M059J (cell line): Measurements from ENCODE around the gene AKAP10. TPM values are rescaled to one million over a fixed set of nuclear protein-coding genes. Genes with fewer than 3 reads are reported as not detected.
A peak's percentile ranks its signal among the peaks of the same experiment; 100 is the strongest.
"Not testable (repeated sequence)": the region's sequence is repeated elsewhere in the genome, so short reads cannot be mapped to it uniquely, and the experiment has no call there.

Experiments
- DNase-seq: peaks from one replicate; pipeline ENCODE4 v3.0.0-alpha.2; 2012; ENCODE audit warnings: low read depth
- total RNA-seq: library from RNA; depleted of rRNA; stranded (reverse); fragments of >200 nt; shearing (Covaris generic); gene quantifications from 2 replicates; pipeline ENCODE4 v1.2.3, GENCODE V29; 2014; rRNA removed

AKAP10 gene, protein sequence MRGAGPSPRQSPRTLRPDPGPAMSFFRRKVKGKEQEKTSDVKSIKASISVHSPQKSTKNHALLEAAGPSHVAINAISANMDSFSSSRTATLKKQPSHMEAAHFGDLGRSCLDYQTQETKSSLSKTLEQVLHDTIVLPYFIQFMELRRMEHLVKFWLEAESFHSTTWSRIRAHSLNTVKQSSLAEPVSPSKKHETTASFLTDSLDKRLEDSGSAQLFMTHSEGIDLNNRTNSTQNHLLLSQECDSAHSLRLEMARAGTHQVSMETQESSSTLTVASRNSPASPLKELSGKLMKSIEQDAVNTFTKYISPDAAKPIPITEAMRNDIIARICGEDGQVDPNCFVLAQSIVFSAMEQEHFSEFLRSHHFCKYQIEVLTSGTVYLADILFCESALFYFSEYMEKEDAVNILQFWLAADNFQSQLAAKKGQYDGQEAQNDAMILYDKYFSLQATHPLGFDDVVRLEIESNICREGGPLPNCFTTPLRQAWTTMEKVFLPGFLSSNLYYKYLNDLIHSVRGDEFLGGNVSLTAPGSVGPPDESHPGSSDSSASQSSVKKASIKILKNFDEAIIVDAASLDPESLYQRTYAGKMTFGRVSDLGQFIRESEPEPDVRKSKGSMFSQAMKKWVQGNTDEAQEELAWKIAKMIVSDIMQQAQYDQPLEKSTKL
- total RNA-seq = 13.1 and 22.2 TPM in 2 replicates

DNA sequence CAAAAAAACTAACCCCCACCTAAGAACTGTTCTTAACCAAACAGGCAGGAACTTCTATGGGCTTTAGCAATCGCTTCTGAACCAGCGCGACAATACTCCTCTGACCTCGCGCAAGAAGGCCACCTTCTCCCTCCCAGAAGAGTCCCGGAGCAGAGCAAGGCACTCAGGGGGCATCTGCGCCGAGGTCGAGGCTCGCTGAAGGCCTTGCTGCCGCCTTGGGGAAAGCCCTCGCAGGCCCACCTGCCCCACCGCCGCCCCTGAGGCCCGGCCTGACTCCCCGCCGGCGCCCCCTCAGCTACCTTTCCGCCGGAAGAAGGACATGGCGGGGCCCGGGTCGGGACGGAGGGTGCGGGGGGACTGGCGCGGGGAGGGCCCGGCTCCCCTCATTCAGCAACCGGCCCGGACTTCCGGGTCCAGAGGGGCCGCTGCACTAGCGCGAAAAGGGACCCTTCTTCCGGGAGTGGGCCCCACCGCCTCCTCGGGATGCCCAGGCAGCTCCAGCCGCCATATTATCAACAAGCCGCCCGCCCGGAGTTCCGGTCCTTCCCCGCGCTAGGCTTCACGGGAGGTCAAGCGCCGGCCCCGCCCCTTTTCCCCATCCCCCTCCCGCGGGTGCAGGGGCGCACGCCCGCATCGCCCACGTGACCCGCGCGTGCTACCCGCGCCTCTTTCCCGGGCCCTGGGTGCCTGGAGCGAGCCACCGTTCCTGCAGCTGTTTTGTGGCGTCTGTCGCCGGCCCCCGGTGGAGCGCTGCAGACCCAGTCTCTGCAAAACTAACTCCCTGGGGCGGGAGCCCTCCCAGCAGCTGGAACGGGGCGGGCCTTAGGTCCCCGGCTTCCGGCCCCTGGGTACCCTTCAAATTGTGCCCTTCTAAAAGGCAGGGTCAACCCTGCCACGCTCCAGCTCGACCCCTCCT, at the start of gene AKAP10:
Gene AKAP10 (minus strand): TSS at position 536 of the 916 bp plus-strand sequence. CDS start 149 bp downstream, at position 387.
- DNase-seq = peak; percentile 81

DNA sequence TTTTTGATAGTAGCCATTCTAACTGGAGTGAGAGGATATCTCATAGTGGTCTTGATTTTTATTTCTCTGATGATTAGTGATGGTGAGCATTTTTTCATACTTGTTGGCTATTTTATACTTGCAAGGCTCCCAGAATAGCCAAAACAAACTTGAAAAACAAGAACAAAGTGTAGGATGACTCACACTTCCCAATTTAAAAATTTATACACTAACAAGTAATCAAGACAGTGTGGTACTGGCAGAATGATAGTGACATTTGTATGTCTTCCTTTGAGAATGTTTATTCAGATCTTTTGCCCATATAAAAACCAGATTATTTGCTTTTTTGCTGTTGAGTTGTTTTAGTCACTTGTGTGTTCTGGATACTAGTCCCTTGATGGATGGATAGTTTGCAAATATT, 49.3 kb upstream of the AKAP10 start:
- peak; percentile 1 for DNase-seq

DNA sequence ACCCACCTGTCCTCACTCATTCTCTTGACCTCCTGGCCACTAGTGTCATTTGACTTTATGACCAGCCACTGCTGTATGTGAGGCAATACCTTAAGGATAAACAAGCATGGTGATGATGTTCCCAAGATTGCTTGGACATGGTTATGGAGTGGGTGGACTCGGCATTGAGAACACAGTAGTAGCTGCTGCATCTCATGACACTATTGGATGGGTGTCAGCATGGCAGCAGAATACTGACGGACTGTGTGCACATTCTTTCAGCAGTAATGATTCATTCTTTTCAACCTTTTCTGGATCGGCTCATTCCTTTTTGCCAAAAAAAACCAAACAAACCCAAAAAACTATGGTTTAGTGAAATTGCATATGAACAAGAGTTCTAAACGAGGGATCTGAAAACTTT, 45.1 kb upstream of the AKAP10 start:
- no peak for DNase-seq

DNA sequence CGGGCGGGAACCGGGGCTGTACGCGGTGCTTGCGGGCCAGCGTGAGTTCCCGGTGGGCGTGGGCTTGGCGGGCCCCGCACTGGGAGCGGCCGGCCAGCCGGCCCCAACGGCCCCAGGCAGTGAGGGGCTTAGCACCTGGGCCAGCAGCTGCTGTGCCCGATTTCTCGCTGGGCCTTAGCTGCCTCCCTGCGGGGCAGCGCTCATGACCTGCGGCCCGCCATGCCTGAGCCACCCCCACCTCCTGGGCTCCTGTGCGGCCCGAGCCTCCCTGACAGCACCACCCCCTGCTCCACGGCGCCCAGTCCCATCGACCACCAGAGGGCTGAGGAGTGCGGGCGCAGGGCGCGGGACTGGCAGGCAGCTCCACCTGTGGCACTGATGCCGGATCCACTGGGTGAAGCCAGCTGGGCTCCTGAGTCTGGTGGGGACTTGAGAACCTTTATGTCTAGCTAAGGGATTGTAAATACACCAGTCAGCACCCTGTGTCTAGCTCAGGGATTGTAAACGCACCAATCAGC, 38.9 kb upstream of the AKAP10 start:
- not testable (repeated sequence) for DNase-seq

DNA sequence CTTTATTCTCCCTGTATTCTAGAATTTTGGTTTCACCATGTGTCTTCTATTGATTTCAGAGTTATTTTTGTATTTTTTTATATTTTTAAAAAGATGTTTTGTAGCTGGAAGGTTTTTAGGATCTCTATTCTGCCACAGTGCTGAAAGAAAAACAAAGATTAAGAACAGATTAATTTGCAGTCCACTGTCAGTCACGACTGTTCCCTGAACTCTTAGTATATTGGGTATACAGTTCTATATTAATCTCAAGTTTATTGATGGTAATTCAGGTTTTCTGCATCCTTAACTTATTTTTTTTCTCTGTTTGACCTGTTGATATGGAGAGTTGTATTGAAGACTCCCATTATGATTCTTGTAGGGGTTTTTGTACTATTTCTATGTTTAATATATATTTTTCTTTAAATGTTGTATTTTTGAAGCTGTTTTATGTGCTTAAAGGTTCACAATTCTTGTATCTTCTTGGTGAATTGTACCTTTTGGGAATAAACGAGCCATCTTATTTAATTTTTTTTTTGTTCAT, 34.4 kb upstream of the AKAP10 start:
- no peak for DNase-seq

DNA sequence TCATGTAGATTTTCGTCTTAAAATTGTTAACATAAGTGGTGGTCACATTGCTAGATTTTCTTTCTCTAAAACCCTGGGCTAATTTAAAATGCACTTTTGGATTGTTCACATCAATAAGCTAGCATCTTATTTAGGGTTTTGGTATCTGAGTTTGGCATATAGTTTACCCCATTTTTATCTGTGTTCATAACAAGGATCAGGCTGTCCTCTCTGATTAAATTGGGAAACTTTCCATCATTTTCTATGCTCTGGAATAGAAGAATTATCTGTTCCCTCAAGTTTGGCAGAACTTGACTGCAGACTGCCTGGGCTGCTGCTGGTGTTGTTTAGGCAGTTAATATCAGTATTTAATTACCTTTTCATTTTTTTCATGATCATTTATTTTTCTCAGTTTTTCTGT, 33.3 kb upstream of the AKAP10 start:
- no peak for DNase-seq

DNA sequence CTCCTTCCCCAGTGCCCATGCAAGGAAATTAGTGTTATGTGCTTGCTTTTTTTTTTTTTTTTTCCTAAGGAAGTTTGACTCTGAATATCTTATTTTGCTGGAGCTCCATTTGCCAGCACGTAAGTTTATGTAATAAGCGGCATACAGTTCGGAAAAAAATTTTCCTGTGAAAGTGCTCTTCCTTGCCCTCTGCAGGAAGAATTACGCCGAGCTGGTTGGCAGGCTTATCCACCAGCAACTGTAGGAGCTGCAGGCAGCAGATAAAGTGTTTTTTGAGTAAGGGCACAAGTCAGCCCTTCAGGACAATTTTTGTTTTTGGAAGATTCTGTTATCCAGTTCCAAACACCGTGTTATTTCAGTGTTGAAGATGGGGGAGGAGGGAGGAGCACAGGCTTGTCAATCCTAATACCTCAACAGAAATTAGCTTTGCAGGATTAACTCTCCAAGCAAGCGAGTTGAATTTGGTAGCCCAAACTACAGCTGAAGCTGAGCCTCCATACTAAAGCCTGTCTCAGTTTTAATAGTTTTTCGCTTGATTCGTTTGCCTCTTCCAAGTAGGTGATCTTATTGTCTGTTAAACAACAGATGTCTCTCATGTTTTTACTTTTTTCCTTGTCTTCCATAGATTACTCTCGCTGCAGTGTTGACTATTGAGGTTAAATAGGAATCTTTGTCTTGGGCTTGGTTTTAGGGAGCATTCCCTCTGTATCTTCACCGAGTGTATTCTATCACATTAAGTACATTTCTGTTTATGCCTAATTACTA, 32.7 kb upstream of the AKAP10 start:
- peak; percentile 72 for DNase-seq

DNA sequence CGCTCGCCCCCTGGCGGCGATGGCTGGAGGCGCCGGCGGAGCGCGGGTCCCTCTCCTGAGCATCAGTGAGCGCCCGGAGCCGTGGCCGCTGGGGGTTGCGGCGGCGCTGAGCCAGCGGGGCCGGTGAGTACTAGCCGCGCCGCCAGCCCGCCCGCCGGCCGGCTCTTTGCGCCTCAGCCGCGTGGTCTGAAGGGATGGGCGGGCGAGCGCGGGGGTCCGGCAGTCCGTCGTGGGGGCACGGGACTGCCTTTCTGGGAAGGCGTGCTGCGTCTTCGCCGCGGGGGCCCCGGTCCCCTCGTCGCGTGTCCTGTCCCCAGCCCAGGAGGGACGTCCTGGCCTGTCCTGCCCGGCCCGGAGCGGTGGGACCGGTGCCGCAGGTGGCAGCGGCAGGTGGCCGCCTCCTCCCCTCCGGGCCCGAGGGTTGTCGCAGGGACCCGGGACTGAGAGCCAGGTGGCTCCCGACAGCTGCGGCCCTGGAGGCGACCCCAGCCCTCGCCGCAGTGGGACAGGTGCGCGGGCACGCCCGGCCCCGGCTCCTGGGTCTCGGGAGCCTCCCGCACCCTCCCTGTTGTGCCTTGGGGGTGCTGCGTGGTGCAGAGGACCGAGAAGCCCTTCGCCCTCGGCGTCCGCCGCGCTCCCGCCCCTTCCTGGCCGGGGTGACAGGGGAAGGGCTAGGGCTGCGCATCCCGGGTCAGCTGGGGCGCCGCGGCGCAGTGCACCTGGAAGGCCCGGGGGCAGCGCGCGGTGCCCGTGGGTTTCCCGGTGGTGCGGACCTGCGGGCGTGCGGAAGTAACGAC, 31.9 kb upstream of the AKAP10 start, which contains the start of gene SPECC1:
Gene SPECC1 (plus strand): TSS at position 58 of the 797 bp plus-strand sequence. CDS start 87,293 bp downstream, outside the sequence.
- peak; percentile 69 for DNase-seq

DNA sequence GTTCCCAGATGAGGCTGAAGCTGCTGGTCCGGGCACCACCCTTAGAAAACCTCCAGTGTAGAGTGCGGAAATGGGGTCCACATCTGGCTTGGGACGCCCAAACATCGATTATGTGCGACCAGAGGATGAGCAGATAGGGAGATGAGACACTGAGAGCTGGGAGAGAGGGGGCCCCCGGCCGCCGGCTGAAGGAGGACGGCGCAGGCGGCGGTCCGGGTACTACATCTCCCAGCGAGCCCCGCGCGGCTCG, 31.3 kb upstream of the AKAP10 start:
- no peak for DNase-seq

DNA sequence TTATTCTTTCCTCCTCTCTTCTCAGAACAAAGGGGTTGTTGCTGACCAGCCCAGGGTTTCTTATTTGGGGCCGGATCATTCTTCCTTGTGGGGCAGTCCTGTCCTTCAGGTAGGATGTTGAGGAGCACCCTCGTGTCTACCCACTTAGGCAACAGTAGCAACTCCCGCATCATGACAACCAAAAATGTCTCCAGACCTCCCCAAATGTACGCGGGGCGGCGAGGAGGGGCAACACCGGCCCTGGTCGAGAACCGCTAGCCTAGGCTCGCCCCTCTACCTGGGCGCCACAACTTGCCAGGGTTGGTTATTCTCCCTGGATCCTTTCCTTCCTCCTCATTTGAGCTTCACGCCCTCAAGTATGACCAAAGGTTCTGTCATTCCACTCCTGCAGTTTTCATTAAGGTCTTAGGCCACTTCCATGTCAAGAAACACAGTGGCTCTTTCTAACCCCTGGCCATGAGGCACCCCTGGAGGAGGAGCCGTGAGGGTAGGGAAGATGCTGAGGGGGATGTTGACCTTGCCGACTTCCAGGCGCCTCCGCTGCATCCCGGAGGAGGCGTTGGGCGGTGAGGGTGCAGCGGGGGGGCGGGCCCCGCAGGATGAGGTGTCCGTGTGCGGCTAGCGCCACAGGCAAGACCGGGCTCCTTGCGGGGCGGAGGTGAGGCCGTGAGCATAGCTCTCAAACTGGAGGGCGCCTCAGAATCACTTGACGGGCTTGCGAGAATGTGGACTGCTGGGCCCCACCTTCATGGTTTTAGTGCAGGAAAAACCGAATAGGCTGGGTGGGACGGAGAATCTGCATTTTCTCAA, 30.8 kb upstream of the AKAP10 start:
- peak; percentile 9 for DNase-seq

DNA sequence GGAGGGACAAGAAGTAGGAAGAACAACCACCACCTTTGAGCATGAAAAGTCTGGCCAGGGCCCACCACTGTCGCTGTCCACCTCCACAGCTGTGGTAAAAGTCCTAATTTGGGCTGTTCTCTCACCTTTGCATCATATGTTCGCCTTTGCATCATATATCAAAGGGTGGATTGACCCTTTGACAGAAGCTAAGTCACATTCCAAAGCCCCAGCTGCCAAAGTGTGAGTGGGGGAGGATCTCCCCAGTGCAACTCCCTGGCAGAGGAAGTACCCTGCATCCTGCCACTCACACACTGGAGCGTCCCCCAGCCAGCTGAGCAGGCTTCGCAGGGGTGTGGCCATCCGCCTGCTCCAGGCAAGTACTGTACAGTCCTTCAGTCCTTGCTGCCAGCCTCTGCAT, 18.9 kb upstream of the AKAP10 start:
- DNase-seq = no peak

DNA sequence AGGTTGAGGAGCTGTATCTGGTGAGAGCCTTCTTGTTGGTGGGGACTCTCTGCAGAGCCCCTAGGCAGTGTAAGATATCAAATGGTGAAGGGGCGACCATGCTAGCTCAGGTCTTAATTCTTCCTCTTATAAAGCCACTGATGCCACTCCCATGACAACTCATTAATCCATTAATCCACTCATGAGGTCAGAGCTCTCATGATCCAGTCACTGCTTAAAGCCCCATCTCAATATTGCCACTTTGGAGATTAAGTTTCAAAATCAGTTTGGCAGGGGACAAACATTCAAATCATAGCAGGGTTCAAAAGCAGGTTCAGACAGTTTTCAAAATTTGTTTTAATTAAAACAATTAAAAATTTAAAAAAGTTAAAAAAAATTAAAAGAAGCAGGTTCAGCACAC, 18.5 kb upstream of the AKAP10 start:
- no peak for DNase-seq

DNA sequence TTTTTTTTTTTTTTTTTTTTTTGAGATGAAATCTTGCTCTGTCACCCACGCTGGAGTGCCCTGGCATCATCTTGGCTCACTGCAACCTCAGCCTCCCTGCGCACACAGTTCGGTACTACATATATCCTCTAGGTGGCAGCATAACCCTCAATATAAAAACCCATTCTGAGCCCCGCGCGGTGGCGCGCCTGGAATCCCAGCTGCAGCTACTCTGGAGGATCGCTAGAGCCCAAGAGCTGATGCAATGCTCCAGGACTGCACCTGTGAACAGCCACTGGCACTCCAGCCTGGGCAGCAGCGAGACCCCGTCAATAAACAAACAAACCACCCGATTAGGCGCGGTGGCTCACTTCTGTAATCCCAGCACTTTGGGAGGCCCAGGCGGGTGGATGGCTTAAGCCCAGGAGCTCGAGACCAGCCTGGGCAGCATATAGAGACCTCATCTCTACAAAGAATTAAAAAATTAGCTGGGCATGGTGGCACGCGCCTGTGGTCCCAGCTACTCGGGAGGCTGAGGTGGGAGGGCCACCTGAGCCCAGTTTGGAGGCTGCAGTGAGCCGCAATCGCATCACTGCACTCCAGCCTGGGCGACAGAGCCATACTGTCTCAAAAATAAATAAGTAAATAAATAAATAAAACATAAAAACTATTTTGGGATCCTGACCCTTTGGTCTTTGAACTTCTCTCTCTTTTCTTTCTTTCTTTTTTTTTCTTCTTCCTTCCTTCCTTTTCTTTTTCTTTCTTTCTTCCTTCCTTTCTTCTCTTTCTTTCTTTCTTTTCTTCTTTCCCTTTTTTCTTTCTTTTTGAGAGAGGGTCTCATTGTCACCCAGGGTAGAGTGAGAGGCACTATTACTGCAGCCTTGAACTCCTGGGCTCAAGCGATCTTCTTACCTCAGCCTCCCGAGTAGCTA, 15.4 kb upstream of the AKAP10 start:
- DNase-seq = peak; percentile 84

DNA sequence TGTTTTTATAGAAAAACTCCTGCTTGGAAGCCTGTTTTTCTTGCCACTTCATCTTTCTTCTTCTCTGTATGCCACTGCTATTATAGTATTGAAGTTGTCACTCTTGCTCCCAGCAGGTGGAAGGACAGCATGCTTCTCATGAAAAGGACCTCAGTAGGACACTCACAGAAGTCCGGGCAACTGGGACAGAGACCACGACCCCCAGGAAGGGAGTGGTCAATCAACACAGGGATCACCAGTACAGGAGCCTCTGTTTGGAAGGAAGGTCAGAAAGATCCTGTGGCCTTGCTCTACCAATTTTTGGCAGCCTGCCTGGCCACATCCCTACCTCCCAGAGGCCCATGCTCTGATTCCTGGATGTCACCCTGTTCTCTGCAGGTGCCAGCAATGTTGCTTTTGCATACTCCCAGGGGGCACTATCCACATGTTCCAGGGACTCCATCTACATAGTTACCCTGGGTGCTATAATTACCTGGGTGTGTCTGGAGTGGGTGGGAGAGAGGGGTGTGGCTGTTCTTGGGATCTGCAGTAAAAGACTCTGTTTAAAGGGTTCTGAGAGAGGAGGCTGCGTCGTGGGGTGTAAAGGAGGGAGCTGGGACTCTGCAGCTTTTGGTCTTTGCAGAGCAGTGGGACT, 13.7 kb upstream of the AKAP10 start:
- peak; percentile 10 for DNase-seq

DNA sequence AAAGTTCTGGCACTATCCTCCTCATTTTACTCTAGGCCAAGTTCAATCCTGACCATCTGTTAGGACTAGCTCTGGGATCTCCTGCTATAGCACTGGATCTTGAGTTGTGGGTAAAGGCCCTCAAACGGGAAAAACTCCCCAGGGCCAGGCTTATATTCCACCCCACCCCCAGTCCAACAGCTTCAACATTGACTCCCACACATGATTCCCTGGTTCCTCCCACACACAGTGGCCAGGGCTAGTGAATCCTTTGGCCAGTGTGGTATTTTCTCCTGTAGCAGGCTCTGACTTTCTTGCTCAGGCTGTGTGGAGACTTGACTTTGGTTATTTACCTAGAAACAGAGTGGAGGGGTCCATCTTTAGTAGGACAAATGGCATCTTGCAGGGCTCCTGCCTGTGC, 10.3 kb upstream of the AKAP10 start:
- no peak for DNase-seq

DNA sequence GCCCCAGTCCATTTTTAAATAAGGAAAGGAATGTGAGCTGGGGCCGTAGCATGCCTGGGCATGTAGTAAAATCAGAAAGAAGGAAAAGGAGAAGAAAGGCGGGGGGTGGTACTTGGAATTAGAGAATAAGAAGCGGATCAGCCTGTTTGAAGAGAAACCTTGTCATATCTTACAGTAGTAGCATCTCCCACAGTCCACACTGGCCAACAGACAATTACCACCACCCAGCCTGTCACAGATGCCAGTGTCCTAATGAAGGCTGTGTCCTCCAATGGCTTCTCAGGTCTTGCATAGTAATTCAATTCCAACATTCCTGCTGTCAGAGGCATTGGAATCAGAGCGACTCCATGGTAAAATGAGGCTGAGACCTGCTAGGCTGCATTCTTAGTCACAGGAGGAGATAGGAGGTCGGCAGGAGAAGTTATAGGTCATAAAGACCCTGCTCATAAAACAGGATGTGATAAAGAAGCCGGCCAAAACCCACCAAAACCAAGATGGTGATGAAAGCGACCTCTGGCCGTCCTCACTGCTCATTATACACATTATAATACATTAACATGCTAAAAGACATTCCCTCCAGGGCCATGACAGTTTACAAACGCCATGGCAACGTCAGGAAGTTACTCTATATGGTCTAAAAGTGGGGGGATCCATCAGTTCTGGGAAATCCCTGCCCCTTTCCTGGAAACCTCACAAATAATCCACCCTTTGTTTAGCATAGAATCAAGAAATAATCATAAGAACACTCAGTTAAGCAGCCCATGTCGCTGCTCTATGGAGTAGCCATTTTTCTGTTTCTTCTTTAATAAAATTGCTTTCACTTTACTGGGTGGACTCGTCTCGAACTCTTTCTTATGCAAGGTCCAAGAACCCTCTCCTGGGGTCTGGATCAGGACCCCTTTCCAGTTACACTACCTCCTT, 9.6 kb upstream of the AKAP10 start:
- no peak for DNase-seq
